ENCODE data around the gene CCDC117. TPM values are rescaled to one million over a fixed set of nuclear protein-coding genes. Genes with fewer than 3 reads are reported as not detected.
"Not testable (repeated sequence)": the region's sequence is repeated elsewhere in the genome, so short reads cannot be mapped to it uniquely, and the experiment has no call there.

Gene CCDC117, protein sequence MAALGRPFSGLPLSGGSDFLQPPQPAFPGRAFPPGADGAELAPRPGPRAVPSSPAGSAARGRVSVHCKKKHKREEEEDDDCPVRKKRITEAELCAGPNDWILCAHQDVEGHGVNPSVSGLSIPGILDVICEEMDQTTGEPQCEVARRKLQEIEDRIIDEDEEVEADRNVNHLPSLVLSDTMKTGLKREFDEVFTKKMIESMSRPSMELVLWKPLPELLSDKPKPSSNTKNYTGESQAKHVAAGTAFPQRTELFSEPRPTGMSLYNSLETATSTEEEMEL
- total RNA-seq (2014; rRNA removed; shearing (Covaris generic)): 37.2 and 42.2 TPM in 2 replicates
- 23.5 and 28.0 TPM in 2 replicates for polyA plus RNA-seq (2015; cell fraction: cytosol; rRNA removed)
- polyA plus RNA-seq (2015; cell fraction: nucleus; rRNA removed): 13.9 and 14.5 TPM in 2 replicates

- in situ Hi-C loops (cut with HindIII; ENCODE audit: low pct_unique_long_range_greater_than_20kb, low sequenced_read_pairs): no loop called here
- DNase-seq (ENCODE audit: low read depth, low spot score): peak; percentile 97
Observed at GRCh38 chr22:28772633-28773460, at the start of gene CCDC117. TSS of gene CCDC117 (plus strand) at chr22:28772695. CDS start at chr22:28772850, 155 bp downstream.

GRCh38 chr22:28728002-28728401 is 44.5 kb upstream of the CCDC117 start:
- in situ Hi-C loops (cut with HindIII; ENCODE audit: low pct_unique_long_range_greater_than_20kb, low sequenced_read_pairs): no loop called here
- DNase-seq (ENCODE audit: low read depth, low spot score): no peak

DNA sequence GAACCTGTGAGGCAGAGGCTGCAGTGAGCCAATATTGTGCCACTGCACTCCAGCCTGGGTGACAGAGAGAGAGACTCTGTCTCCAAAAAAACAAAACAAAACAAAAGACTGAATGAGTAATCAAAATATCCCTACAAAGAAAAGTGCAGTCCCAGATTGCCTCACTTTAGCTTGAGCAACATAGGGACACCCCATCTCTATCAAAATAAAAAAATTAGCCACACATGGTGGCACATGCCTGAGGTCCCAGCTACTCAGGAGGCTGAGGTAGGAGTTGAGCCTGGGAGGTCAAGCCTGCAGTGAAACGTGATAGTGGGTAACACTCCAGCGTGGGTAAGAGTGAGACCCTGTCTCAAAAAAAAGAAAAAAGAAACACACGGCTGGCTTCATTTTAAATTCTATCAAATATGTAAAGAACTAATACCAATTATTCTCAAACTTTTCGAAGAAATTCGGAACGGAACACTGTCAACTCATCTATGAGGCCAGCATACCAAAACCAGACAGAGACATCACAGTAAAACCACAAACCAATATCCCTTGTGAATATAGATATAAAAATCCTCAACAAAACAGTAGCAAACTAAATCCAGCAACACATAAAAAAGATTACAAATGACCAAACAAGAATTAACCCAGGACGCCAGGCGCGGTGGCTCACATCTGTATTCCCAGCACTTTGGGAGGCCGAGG is 43.7 kb upstream of the CCDC117 start:
- in situ Hi-C loops (cut with HindIII; ENCODE audit: low pct_unique_long_range_greater_than_20kb, low sequenced_read_pairs): no loop called here
- DNase-seq (ENCODE audit: low read depth, low spot score): no peak

DNA sequence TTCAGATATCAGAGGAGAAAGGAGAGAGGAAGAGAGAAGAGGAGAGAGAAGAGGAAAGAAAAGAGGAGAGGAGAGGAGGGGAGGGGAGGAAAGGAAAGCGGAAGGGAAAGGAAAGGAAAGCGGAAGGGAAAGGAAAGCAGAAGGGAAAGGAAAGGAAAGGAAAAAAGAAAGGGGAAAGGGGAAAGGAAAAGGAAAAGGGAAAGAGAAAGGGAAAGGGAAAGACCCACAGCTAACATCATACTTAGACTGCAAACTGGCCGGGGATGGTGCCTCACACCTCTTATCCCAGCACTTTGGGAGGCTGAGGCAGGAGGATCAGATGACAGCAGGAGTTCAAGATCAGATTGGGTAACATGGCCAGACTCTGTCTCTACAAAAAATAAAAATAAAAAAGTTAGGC is 42.3 kb upstream of the CCDC117 start:
- in situ Hi-C loops (cut with HindIII; ENCODE audit: low pct_unique_long_range_greater_than_20kb, low sequenced_read_pairs): no loop called here

GRCh38 chr22:28734393-28734792 is 38.1 kb upstream of the CCDC117 start:
- no peak for DNase-seq (ENCODE audit: low read depth, low spot score)
- in situ Hi-C loops (cut with HindIII; ENCODE audit: low pct_unique_long_range_greater_than_20kb, low sequenced_read_pairs): no loop called here

More for the DNA sequence above, 42.3 kb upstream of the CCDC117 start:
- no peak for DNase-seq (ENCODE audit: low read depth, low spot score)

GRCh38 chr22:28736301-28737155 is 36.0 kb upstream of the CCDC117 start:
- in situ Hi-C loops (cut with HindIII; ENCODE audit: low pct_unique_long_range_greater_than_20kb, low sequenced_read_pairs): no loop called here
- DNase-seq (ENCODE audit: low read depth, low spot score): no peak

- in situ Hi-C loops (cut with HindIII; ENCODE audit: low pct_unique_long_range_greater_than_20kb, low sequenced_read_pairs): no loop called here
Observed at GRCh38 chr22:28737701-28738100, 34.8 kb upstream of the CCDC117 start.

DNA sequence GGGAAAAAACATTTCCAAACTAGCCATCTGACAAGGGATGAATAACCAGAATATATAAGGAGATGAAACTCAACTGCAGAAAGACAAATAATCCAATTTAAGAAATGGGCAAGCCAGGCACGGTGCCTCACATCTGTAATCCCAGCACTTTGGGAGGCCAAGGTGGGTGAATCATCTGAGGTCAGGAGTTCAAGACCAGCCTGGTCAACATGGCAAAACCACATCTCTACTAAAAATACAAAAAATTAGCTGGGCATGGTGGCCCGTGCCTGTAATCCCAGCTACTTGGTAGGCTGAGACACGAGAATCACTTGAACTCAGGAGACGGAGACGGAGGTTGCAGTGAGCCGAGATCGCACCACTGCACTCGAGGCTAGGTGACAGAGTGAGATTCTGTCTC is 33.6 kb upstream of the CCDC117 start:
- in situ Hi-C loops (cut with HindIII; ENCODE audit: low pct_unique_long_range_greater_than_20kb, low sequenced_read_pairs); DNase-seq (ENCODE audit: low read depth, low spot score): not testable (repeated sequence)

More at GRCh38 chr22:28737701-28738100, 34.8 kb upstream of the CCDC117 start:
- no peak for DNase-seq (ENCODE audit: low read depth, low spot score)

DNA sequence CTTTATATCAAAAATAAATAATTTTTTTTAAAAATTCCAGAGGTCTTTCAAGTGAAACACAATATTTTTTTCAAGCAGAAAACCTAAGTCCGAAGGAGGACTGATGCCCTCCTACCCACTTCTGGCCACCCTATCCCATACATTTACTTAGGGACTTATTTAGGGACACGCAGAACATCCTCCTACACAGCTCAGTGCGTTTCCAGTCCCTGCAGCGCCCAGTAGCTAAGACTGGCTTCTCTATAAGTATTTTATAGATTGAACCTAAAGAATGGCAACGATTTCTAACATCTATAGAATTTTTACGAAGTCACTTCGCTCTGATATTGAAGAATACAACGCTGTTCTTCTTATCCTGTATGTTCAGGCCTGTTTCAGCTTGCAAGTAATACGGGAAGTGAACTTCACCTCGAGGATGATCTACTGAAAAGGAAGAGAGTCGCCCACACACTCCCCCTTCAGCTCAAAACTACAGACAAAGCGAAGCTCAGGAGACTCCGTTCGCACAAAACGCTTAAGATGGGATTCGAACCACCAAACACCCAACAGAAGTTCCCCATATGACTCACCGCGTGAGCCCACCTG is 31.2 kb upstream of the CCDC117 start:
- in situ Hi-C loops (cut with HindIII; ENCODE audit: low pct_unique_long_range_greater_than_20kb, low sequenced_read_pairs): no loop called here
- DNase-seq (ENCODE audit: low read depth, low spot score): no peak

GRCh38 chr22:28741785-28742561 is 30.5 kb upstream of the CCDC117 start, which contains the start of the genes CHEK2 and HSCB:
TSS of gene CHEK2 (minus strand) at chr22:28741820. CDS start at chr22:28734721, 7,099 bp downstream.
TSS of gene HSCB (plus strand) at chr22:28742039. CDS start at chr22:28742096, 57 bp downstream.
- peak; percentile 100 for DNase-seq (ENCODE audit: low read depth, low spot score)
- in situ Hi-C loops (cut with HindIII; ENCODE audit: low pct_unique_long_range_greater_than_20kb, low sequenced_read_pairs): no loop called here

DNA sequence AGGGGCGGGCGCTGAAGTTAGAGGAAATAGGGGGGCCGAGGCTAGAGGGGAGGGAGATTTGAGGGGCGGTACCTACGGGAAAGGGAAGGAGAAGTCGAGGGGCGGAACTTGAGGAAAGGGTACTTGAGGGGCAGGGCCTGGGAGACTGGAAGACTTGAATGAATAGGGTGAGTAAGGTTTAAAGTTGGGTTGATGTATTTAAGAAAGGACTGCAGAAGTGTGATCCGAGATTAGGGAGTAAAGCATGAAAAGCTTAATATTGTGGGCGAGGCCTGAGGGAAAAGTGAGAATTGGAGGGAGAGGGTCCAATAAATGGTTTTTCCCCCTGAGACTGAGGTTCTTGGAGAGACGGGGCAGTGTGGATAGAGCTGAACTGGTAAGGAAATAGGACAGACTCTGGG is 29.9 kb upstream of the CCDC117 start:
- in situ Hi-C loops (cut with HindIII; ENCODE audit: low pct_unique_long_range_greater_than_20kb, low sequenced_read_pairs): no loop called here
- no peak for DNase-seq (ENCODE audit: low read depth, low spot score)

- no peak for DNase-seq (ENCODE audit: low read depth, low spot score)
Observed at GRCh38 chr22:28743852-28744251, 28.6 kb upstream of the CCDC117 start.

DNA sequence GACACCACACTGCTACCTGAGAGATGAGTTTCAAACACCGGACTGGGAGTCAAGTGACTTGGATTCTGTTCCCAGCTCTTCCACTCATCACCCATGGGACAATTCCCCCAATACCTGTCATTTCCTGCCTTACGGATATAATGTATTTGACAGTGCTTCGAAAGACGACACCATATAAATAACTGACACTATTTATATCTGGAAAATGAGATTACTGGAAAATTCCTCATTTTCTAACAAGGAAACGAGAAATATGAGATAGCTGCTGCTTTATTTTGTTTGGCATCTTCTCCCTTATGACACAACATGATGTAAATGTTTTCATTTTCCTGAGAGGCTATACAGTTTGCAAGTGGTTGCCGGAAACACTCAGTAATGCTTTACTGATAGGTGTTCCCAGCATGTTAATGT is 22.0 kb upstream of the CCDC117 start:
- no peak for DNase-seq (ENCODE audit: low read depth, low spot score)
- in situ Hi-C loops (cut with HindIII; ENCODE audit: low pct_unique_long_range_greater_than_20kb, low sequenced_read_pairs): no loop called here

More at GRCh38 chr22:28743852-28744251, 28.6 kb upstream of the CCDC117 start:
- in situ Hi-C loops (cut with HindIII; ENCODE audit: low pct_unique_long_range_greater_than_20kb, low sequenced_read_pairs): no loop called here

- in situ Hi-C loops (cut with HindIII; ENCODE audit: low pct_unique_long_range_greater_than_20kb, low sequenced_read_pairs); DNase-seq (ENCODE audit: low read depth, low spot score): not testable (repeated sequence)
Observed at GRCh38 chr22:28754512-28754911, 18.0 kb upstream of the CCDC117 start.

DNA sequence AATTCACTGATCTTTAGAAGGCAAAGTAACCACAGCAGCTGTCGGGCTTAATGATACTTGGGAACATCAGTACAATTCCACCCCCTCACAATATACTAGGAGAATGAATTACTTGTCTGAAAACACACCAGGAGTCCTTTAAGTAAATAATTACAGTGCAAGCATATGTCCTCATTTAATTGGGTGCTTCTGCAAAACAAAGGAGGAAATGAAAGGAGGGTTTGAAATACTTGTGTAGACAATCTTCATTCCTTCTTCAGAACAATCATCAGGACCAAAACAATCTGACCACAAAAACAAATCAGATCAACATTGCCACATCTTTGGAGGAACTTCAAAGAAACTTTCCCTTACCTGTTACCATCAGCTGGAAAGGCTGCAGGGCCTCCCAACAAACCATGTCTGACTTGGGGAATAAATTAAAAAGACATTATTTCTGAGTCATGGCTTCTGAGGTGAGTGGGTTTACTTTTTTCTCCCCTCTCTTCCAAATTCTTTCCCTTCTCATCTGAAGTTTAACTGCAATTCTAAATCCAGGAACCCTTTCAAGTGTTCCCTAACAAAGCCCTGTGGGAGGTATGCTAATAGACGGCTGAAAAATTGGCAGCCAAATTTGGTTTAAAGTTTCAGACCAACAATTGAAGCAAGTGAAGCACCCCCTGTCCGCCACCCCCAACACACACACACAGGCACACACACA is 12.5 kb upstream of the CCDC117 start:
- in situ Hi-C loops (cut with HindIII; ENCODE audit: low pct_unique_long_range_greater_than_20kb, low sequenced_read_pairs): no loop called here
- DNase-seq (ENCODE audit: low read depth, low spot score): no peak

DNA sequence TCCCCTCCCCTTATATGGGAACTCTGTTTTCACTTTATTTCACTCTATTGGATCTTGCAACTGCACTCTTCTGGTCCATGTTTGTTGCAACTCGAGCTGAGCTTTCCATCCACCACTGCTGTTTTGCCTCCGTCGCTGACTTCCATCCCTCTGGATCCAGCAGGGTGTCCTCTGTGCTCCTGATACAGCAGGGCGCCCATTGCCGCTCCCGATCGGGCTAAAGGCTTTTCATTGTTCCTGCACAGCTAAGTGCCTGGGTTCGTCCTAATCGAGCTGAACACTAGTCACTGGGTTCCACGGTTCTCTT is 11.1 kb upstream of the CCDC117 start:
- DNase-seq (ENCODE audit: low read depth, low spot score): no peak
- in situ Hi-C loops (cut with HindIII; ENCODE audit: low pct_unique_long_range_greater_than_20kb, low sequenced_read_pairs): no loop called here

Data from SK-MEL-5 (cell line).